ENCODE results near the gene S100Z.
A peak's percentile ranks its signal among the peaks of the same experiment; 100 is the strongest.
"Not testable (repeated sequence)": the region's sequence is repeated elsewhere in the genome, so short reads cannot be mapped to it uniquely, and the experiment has no call there.

S100Z gene

GRCh38 chr5:76826416-76826815 lies 23.4 kb upstream of the S100Z start:
- DNase-seq (ENCODE audit: low read depth) = not testable (repeated sequence)

- DNase-seq (ENCODE audit: low read depth) = no peak
Observed at GRCh38 chr5:76831110-76831452, 18.7 kb upstream of the S100Z start.

- no peak for DNase-seq (ENCODE audit: low read depth)
Observed at GRCh38 chr5:76836181-76836580, 13.6 kb upstream of the S100Z start.

DNA sequence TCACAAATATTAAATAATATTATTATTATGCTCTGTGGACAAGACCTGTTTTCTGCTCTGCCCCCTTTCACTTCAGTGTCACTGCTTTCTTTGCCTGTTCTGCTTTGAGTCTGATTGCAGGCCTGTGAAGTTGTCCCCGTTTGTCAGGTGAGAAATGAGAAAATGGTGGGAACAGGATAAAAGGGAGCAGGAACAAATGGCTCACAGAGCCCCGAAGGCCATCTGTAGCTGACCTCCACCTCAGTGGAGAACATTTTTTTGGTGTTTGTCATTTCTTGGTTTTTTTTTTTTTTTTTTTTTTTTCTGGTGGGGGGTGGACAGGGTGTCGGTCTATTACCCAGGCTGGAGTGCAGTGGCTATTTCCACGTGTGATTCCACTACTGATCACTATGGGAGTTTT lies 13.2 kb upstream of the S100Z start:
- no peak for DNase-seq (ENCODE audit: low read depth)

GRCh38 chr5:76838481-76839261 lies 11.1 kb upstream of the S100Z start:
- no peak for DNase-seq (ENCODE audit: low read depth)

DNA sequence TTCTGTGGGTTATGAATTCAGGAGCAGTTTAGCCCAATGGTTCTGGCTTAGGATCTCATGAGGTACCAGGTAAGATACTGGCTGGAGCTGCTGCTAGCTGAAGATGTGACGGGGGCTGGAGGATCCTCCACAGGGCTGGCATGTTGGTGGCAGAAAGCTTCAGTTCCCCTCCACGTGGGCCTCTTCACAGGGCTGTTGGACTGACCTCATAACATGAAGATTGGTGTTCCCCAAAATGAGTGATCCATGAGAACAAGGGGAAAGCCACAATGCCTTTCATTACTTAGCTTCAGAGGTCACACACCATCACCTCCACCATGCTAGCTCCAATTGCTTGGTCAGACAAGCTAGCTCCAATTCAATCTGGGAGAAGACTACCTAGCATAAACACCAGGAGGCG lies 8.5 kb upstream of the S100Z start:
- DNase-seq (ENCODE audit: low read depth) = no peak

DNA sequence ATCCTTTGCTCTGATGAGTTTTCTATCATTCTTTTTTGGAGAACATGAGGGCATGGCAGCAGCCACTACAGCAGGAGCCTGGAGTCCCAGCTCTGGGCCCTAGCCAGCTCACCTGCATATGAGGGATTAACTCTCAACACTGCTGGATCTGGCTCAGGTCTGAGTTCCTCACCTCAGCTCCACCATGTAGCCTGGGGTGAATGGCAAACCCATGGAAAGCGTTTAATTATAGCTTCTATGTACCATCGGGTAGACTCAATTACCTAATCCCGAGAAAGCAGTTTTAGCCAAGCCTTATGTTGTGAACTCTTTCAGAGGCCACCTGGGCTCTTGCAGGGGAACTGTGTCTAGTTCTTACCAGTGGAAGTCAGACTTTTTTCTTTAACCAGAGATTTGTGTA lies 3.9 kb upstream of the S100Z start:
- no peak for DNase-seq (ENCODE audit: low read depth)

DNA sequence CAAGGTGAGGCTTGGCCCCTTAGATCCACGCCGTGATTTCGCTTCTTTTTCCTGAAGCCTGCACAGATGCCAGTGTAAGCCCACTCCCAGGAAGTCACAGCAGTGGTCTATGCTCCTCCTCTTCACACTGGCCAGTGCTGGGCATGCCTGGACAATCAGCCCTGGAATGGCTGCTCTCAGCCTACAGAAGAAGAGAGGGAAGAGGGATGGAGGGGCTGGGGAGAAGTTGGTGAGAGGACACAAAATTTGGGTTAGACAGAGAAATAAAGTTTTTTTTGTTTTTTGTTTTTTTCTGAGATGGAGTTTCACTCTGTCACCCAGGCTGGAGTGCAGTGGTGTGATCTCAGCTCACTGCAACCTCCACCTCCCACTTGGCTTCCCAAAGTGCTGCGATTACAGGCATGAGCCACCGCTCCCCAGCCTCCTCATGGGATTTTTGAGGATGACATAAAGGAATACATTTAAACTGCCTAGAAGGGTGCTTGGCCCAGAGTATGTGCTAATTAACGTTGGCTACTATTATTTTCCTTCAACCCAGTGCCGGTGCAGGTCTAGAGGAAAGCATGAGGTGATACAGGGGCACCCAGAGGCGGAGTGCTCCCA lies 830 bp downstream of the S100Z start:
- DNase-seq (ENCODE audit: low read depth) = no peak

GRCh38 chr5:76851728-76852369 lies 2.0 kb downstream of the S100Z start:
- no peak for DNase-seq (ENCODE audit: low read depth)

DNA sequence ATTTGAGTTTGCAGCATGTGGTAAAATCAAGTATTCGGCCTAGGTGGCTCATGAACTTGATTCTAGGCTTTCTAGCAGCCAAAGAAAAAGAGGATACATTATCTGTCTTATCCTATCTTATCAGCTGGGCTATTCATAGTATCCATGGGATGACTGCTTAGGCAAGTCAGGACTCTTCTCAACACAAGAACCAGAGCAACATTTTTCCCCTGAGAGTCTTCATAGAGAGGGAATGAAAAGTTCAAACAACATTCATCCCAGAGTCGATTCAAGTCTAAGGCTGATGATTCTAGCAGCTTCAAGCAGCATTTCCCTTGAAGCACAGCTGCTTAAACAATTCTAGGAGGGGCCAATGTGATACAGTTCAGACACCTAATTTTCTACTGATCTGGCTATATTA lies 3.0 kb downstream of the S100Z start:
- DNase-seq (ENCODE audit: low read depth) = no peak

DNA sequence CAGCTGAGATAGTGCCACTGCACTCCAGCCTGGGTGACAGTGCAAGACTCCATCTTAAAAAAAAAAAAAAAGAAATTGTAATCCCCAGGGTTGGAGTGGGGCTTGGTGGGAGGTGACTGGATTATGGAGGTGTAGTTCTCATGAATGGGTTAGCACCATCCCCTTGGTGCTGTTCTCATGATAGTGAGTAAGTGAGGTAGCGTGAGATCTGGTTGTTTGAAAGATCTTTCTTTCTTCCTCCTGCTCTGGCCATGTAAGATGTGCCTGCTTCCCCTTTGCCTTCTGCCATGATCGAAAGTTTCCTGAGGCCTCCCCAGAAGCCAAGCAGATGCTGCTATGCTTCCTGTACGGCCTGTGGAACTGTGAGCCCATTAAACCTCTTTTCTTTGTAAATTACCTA lies 3.9 kb downstream of the S100Z start:
- DNase-seq (ENCODE audit: low read depth) = not testable (repeated sequence)

DNA sequence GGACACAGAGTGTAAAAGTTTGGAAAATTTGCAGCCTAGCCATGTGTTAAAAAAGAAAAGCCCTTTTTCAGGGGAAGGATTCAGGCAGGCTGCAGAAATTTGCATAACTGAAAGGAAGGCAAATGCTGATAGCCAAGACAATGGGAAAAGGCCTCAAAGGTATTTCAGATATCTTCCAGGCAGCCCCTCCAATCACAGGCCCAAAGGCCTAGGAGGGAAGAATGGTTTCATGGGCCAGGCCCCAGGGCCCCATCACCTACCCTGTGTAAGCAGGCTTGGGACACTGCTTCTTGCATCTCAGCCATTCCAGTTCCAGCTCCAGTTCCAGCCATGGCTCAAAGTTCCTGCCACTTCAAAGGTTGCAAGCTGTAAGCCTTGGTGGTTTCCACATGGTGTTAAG lies 4.8 kb downstream of the S100Z start:
- DNase-seq (ENCODE audit: low read depth) = no peak

DNA sequence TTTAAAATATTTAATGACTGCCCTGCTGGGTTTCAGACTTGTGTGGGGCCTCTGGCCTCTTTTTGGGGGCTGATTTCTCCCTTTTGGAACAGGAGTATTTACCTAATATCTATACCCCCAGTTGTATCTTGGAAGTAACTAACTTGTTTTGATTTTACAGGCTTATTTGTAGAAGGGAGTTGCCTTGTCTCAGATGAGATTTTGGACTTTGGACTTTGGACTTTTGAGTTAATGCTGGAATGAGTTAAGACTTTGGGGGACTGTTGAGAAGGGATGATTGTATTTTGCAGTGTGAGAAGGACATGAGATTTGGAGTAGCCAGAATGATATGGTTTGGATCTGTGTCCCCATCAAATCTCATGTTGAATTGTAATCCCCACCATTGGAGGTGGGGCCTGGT lies 5.7 kb downstream of the S100Z start:
- DNase-seq (ENCODE audit: low read depth) = not testable (repeated sequence)

- DNase-seq (ENCODE audit: low read depth) = no peak
Observed at GRCh38 chr5:76855961-76856360, 6.1 kb downstream of the S100Z start.

DNA sequence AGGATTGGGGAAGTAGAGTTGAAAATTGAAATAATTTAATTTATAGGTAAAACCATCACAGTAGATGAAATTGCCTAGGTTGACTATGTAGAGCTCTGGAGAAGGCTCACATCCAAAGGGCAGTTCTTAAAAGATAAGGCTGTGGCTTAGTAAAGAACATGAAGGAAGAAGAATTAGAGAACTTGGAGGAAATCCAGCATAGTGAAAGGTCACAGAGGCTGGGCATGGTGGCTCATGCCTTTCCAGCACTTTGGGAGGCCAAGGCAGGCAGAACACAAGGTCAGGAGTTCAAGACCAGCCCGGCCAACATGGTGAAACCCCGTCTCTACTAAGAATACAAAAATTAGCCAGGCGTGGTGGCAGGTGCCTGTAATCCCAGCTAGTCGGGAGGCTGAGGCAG lies 7.0 kb downstream of the S100Z start:
- DNase-seq (ENCODE audit: low read depth) = not testable (repeated sequence)

- peak; percentile 30 for DNase-seq (ENCODE audit: low read depth)
Observed at GRCh38 chr5:76859591-76860247, 9.9 kb downstream of the S100Z start.

- no peak for DNase-seq (ENCODE audit: low read depth)
Observed at GRCh38 chr5:76861612-76862011, 11.8 kb downstream of the S100Z start.

DNA sequence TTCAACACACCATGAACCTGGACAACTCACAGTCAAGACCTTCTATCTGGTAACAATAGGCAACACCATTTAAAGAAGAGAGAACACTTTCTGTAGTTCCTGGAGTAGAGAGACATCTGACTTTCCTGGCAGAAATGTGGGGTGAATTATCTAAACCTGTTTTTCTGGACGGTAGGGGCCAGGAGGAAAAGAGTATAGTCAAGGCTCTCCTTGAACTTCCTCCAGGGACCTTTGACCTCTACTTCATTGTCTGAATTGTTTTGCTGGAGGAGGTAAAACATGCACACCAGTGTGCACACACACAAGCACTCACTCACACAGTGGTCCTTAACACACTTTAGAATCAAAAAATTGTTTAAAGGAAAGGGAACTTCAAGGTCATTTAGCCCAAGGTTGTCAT lies 13.2 kb downstream of the S100Z start:
- no peak for DNase-seq (ENCODE audit: low read depth)

- no peak for DNase-seq (ENCODE audit: low read depth)
Observed at GRCh38 chr5:76866503-76866902, 16.7 kb downstream of the S100Z start.

DNA sequence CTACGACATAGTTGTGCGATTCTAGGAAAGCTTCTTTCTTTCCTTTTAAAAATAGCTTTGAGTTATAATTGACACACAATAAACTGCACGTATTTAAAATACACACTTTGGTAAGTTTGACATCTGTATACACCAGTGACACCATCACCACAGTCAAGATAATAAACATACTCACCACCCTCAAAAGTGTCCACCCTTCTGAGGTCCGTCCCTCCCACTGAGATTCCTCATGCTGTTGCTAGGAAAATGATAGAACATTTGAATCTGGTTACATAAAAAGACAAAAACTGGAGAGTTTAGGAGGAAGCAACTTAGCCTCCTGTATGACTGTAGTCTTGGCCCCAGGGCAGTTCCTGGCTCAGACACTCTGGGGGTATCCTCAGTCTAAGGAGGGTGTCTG lies 17.2 kb downstream of the S100Z start:
- no peak for DNase-seq (ENCODE audit: low read depth)

DNA sequence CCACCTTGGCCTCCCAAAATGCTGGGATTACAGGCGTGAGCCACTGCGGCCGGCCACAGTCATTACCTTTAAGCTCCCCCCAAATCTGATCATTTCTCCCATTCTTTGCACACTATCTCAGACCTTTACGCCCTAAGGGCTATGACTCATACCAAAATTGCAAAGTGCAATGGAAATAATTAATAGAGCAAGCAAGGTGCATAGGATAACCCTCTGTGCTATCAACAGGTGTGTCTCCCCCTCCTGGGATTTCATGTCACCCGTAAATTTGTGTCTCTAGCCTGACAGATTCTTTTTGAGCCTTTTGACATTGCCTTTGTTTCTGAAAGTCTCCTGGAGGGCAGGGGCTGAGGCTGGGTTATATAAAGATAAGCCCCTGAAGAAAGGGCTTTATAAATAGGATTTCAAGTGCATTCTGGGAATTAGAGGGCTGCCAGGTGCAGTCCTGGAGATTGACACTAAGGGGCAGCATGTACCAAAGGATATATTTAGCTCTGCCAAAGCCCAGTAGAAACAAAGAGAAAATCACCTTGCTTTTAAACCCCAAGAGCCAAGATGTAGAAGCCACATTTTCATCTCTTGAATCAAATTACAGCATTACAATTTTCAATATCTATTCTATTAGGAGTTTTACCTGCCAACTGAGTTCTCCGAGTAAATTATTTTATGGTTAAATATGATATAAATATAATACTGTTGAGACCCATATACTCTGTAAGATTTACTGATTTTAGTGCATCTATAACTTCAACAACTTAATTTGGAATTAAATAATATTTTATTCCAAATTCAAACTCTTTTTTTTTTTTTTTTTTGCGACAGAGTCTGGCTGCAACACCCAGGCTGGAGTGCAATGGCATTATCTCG lies 18.2 kb downstream of the S100Z start:
- peak; percentile 55 for DNase-seq (ENCODE audit: low read depth)

DNA sequence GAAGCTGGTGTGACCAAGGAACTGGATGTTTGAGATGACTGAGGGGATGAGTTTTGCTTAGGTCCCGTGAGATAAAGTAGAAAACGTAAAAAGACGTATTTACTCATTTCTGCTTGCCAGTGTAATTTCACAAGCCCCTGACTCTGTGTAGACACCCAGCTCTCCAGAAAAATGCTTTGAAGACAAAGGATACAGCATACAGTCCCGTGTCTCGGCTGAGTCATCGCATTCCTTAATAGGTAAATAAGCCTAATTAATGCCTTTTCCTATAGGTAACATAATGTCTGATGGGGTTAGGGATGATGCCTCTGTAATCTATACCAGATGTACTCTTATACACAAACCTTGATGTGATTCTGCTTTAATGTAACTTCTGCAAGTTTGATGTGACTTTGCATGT lies 20.2 kb downstream of the S100Z start:
- DNase-seq (ENCODE audit: low read depth) = no peak

Data from fibroblast of the conjunctiva (primary cell).